Heart right ventricle (tissue), 16 donors: ENCODE measurements around the gene FCAMR. TPM values are rescaled to one million over a fixed set of nuclear protein-coding genes. Genes with fewer than 3 reads are reported as not detected.

Experiments used
- ATAC-seq, 8 donors: fragments of 200-7000 bp; cut with Tn5 transposase; one replicate each; pipeline ENCODE4 v1.9.1; 2020; ENCODE audit warnings: mild to moderate bottlenecking in 8 of 8, moderate library complexity in 8 of 8, moderate number of reproducible peaks in 1 of 8
- DNase-seq, 2 donors: peaks; one replicate each; pipeline ENCODE4 v3.0.0-alpha.2; 2020
- H3K27ac ChIP-seq, 10 donors: fragments of 200-600 bp; sonication (generic) in 2 of 10; one replicate each; pipeline versions ENCODE4 v1.5.0 to v1.8.0; 2020 to 2022; ENCODE audit warnings: mild to moderate bottlenecking in 3 of 10
- H3K27me3 ChIP-seq, 7 donors: fragments of 200-600 bp; one replicate each; pipeline ENCODE4 v1.8.0; 2021 to 2022; ENCODE audit warnings: mild to moderate bottlenecking in 2 of 7
- H3K36me3 ChIP-seq, 9 donors: fragments of 200-600 bp; sonication (generic) in 1 of 9; one replicate each; pipeline versions ENCODE4 v1.5.0 to v1.8.0; 2020 to 2022; ENCODE audit warnings: mild to moderate bottlenecking in 2 of 9
- H3K4me1 ChIP-seq, 9 donors: fragments of 200-600 bp; sonication (generic) in 1 of 9; one replicate each; pipeline versions ENCODE4 v1.5.0 to v1.8.0; 2020 to 2022; ENCODE audit warnings: mild to moderate bottlenecking in 4 of 9
- H3K4me3 ChIP-seq, 10 donors: fragments of 200-600 bp; sonication (generic) in 2 of 10; one replicate each; pipeline versions ENCODE4 v1.5.0 to v1.8.0; 2020 to 2022; ENCODE audit warnings: mild to moderate bottlenecking in 7 of 10, moderate library complexity in 2 of 10
- H3K9me3 ChIP-seq, 11 donors: fragments of 200-600 bp in 10 of 11; sonication (generic) in 2 of 11; one replicate each; pipeline versions ENCODE4 v1.5.0 to v1.8.0; 2013 to 2022; ENCODE audit warnings: mild to moderate bottlenecking in 2 of 11, control low read depth in 1 of 11, moderate library complexity in 1 of 11
- WGBS, 2 donors: extraction: QIAGEN DNeasy Blood & Tissue Kit; methylation state at CpG; one replicate each; pipeline ENCODE4 v1.1.7; 2013; ENCODE audit warnings: inconsistent platforms in 1 of 2; 5-methylcytosine and 5-hydroxymethylcytosine counted together
- intact Hi-C, 10 donors: fragments of 100-400 bp; cut with DNase I; formaldehyde crosslinking; loops; one replicate each; pipeline versions ENCODE4 v1.11.1 to v1.14.2; 2022
- polyA plus RNA-seq, 2 donors: library from polyadenylated mRNA; stranded (reverse); fragments of 200-250 nt; gene quantifications; one replicate each; pipeline ENCODE4 v1.2.3, GENCODE V29; 2013
- total RNA-seq, 10 donors: library from RNA; stranded (reverse); fragmentation: NEBNext Ultra II Directional in 3 of 10; extraction: Animal tissue kit (Norgen Biotek cat#: 25700) in 3 of 10; gene quantifications; one replicate each; pipeline versions ENCODE4 v1.2.1 to v1.2.4, GENCODE V29; 2021 to 2023
- TF ChIP-seq, protein P1 (sequence below), 9 donors: fragments of 200-600 bp; sonication (generic) in 2 of 9; IDR thresholded peaks; one replicate each; pipeline versions ENCODE4 v1.5.0 to v1.8.0; 2021 to 2022; ENCODE audit warnings: antibody characterized with exemption in 9 of 9, mild to moderate bottlenecking in 5 of 9, moderate library complexity in 1 of 9
- donor health status: Arrhythmogenic right ventricular cardiomyopathy.
- donor health status: ischemic (EF 13 %, LVEDD 7.1; RV severe dilation, severe dysfunction).
- donor health status: healthy with polysubstance abuse.
- donor health status: DM: no; HTN: yes; CAD: no.
- donor health status: DM: no; HTN: no; CAD: no.
- donor health status: ischemic (EF 25% LVEDD 6.9; RV normal size, moderate dysfunction).
- donor health status: ischemic (EF 25% LVEDD 5.7; RV mildly dilated, moderate dysfunction).
- donor health status: healthy.
- donor health status: DM: yes; HTN: yes; CAD: no.
- donor health status: Ischemic cardiomyopathy.
- donor health status: ischemic (EF 35%, LVEDD 5.7; RV mildly dilated, moderate dysfunction).
- donor health status: nonischemic (EF 11% LVEDD 7.7; RV severe dilation, severe dysfunction).
- donor health status: DM: yes; HTN: yes; CAD: no.
- donor health status: PGD.
- donor health status: ischemic (EF 29% LVEDD 5.4; RV normal size, mild dysfunction).
- donor health status: nonischemic (EF 23%, LVEDD 6.1; RV moderate dilation, normal function).

The FCAMR gene
- total and polyA plus RNA-seq, 12 donors: not detected

DNA sequence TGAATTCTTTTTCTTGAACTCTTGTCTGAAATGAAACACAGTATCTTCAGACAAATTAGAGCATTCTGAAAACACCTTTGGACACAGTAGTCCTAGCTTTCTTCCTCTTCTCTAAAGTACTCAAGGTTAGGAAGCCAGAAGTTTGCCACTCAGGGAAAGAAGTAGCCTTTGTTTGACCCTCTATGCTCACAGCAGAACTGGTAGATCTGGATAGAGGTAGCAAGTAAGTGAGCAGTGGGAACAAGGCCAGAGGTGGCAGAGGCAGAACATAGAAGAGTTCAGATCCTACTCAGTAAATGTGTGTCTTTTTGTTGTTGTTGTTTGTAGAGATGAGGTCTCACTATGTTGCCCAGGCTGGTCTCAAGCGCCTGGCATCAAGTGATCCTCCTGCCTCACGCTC lies 16.6 kb downstream of the FCAMR start:
- peaks cover 0 to 12% (median 4%) of the 10 kb centered on the region in 7 donors for H3K27me3 ChIP-seq
- no peak for ATAC-seq

DNA sequence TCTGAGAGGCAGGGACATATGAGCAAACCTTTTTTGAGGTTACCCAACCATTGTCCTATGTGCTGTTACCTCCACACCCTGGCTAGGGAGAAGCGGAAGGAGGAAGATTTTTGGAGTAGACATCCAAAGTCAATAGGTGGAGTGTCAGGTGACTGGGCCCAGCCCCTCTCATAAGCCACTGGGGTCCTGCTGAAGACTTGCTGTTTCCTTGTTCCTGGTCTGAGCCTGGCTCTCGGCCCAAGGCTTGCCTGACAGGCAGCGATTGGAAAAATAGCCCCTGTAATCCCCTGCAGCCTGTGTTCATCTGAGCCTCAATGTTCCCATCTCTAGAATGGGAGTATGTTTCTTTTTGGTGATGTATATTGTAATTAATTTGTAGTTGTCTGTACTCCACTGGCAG lies 17.1 kb downstream of the FCAMR start:
- Histone ChIP-seq H3K27me3 (peaks cover 0 to 17% (median 4%) of the 10 kb centered on the region in 7 donors), H3K9me3 (peaks cover 0 to 5% (median 0%) of the 10 kb centered on the region in 11 donors), H3K36me3 (no peaks in the 10 kb centered on the region), H3K4me1 (peaks cover 0 to 9% (median 0%) of the 10 kb centered on the region in 9 donors), H3K27ac (no peak overlapping the region), H3K4me3 (no peak overlapping the region)
- ATAC-seq (no peak), DNase-seq (no peak)
- intact Hi-C loops: no loop called here
- TF ChIP-seq, protein P1, sequence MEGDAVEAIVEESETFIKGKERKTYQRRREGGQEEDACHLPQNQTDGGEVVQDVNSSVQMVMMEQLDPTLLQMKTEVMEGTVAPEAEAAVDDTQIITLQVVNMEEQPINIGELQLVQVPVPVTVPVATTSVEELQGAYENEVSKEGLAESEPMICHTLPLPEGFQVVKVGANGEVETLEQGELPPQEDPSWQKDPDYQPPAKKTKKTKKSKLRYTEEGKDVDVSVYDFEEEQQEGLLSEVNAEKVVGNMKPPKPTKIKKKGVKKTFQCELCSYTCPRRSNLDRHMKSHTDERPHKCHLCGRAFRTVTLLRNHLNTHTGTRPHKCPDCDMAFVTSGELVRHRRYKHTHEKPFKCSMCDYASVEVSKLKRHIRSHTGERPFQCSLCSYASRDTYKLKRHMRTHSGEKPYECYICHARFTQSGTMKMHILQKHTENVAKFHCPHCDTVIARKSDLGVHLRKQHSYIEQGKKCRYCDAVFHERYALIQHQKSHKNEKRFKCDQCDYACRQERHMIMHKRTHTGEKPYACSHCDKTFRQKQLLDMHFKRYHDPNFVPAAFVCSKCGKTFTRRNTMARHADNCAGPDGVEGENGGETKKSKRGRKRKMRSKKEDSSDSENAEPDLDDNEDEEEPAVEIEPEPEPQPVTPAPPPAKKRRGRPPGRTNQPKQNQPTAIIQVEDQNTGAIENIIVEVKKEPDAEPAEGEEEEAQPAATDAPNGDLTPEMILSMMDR (IDR thresholded peaks at IDR 0.05): no peak
- WGBS, 2 donors: 88 to 89% methylated on average over 3 of the region's 3 CpGs

More for the DNA sequence above, 16.6 kb downstream of the FCAMR start:
- 97 to 100% methylated on average over 2 of the region's 2 CpGs for WGBS, 2 donors
- H3K27ac ChIP-seq: no peak overlapping the region
- H3K9me3 ChIP-seq: peaks cover 0 to 5% (median 0%) of the 10 kb centered on the region in 11 donors
- DNase-seq: no peak
- peaks cover 0 to 9% (median 0%) of the 10 kb centered on the region in 9 donors for H3K4me1 ChIP-seq
- intact Hi-C loops: no loop called here
- no peaks in the 10 kb centered on the region for H3K36me3 ChIP-seq
- H3K4me3 ChIP-seq: no peak overlapping the region
- TF ChIP-seq, protein P1 (IDR thresholded peaks at IDR 0.05): no peak

GRCh38 chr1:206952171-206952570 lies 18.1 kb downstream of the FCAMR start:
- TF ChIP-seq, protein P1 (IDR thresholded peaks at IDR 0.05): no peak
- 63 to 66% methylated on average over 4 of the region's 4 CpGs for WGBS, 2 donors
- Histone ChIP-seq H3K4me1 (peaks cover 0 to 9% (median 0%) of the 10 kb centered on the region in 9 donors), H3K4me3 (no peak overlapping the region), H3K27ac (no peak overlapping the region), H3K27me3 (peaks cover 0 to 23% (median 2%) of the 10 kb centered on the region in 7 donors), H3K9me3 (peaks cover 0 to 5% (median 0%) of the 10 kb centered on the region in 11 donors), H3K36me3 (no peaks in the 10 kb centered on the region)
- DNase-seq (no peak), ATAC-seq (no peak)
- intact Hi-C loops: no loop called here

GRCh38 chr1:206951318-206952100 lies 18.8 kb downstream of the FCAMR start:
- Histone ChIP-seq H3K4me3 (no peak overlapping the region), H3K9me3 (peaks cover 0 to 5% (median 0%) of the 10 kb centered on the region in 11 donors), H3K36me3 (no peaks in the 10 kb centered on the region), H3K27ac (no peak overlapping the region), H3K4me1 (peaks cover 0 to 9% (median 0%) of the 10 kb centered on the region in 9 donors), H3K27me3 (peaks cover 0 to 26% (median 6%) of the 10 kb centered on the region in 7 donors)
- TF ChIP-seq, protein P1 (IDR thresholded peaks at IDR 0.05): no peak
- WGBS, 2 donors: 84 to 90% methylated on average over 4 of the region's 4 CpGs
- ATAC-seq (no peak), DNase-seq (no peak)
- intact Hi-C loops: no loop called here
